ENCODE results near the gene NDUFV3. TPM values are rescaled to one million over a fixed set of nuclear protein-coding genes. Genes with fewer than 3 reads are reported as not detected.

Gene NDUFV3
- total RNA-seq, 6 experiments from 2014 or later: 18.9 to 39.1 (median 23.6) TPM

- intact Hi-C loops (cut with DNase I): no loop called here
- ATAC-seq: peak in 1 of 4 donors; percentile 2
- Histone ChIP-seq H3K9me3 (no peaks in the 10 kb centered on the region), H3K27me3 (no peaks in the 10 kb centered on the region), H3K4me3 (no peak overlapping the region), H3K27ac (no peak overlapping the region), H3K36me3 (peaks cover 0 to 29% (median 10%) of the 10 kb centered on the region in 4 donors), H3K4me1 (peaks cover 0 to 7% (median 0%) of the 10 kb centered on the region in 4 donors)
- no peak for DNase-seq
- TF ChIP-seq CTCF (IDR thresholded peaks at IDR 0.05) (no peak), POLR2A (IDR thresholded peaks at IDR 0.05) (no peak)
- 93% methylated on average over 10 of the region's 21 CpGs for WGBS (ENCODE audit: insufficient coverage, low coverage, low lambda C conversion rate, missing lambda C conversion rate)
Observed at GRCh38 chr21:42862774-42863503, 30.2 kb upstream of the NDUFV3 start.

GRCh38 chr21:42863504-42863870 is 29.6 kb upstream of the NDUFV3 start:
- intact Hi-C loops (cut with DNase I): no loop called here
- Histone ChIP-seq H3K4me3 (no peak overlapping the region), H3K36me3 (peaks cover 0 to 35% (median 8%) of the 10 kb centered on the region in 4 donors), H3K27ac (no peak overlapping the region), H3K9me3 (no peaks in the 10 kb centered on the region), H3K27me3 (no peaks in the 10 kb centered on the region), H3K4me1 (peaks cover 0 to 7% (median 0%) of the 10 kb centered on the region in 4 donors)
- WGBS (ENCODE audit: insufficient coverage, low coverage, low lambda C conversion rate, missing lambda C conversion rate): 47% methylated on average over 9 of the region's 13 CpGs
- TF ChIP-seq CTCF (IDR thresholded peaks at IDR 0.05): no peak
- no peak for TF ChIP-seq POLR2A (IDR thresholded peaks at IDR 0.05)
- peak; percentile 19 to 56 (median 27) for ATAC-seq
- no peak for DNase-seq

GRCh38 chr21:42864286-42864685 is 28.8 kb upstream of the NDUFV3 start:
- H3K27me3 ChIP-seq: no peaks in the 10 kb centered on the region
- peaks cover 0 to 35% (median 10%) of the 10 kb centered on the region in 4 donors for H3K36me3 ChIP-seq
- H3K27ac ChIP-seq: no peak overlapping the region
- peaks cover 0 to 7% (median 0%) of the 10 kb centered on the region in 4 donors for H3K4me1 ChIP-seq
- H3K9me3 ChIP-seq: no peaks in the 10 kb centered on the region
- peak in 1 of 4 donors; percentile 7 for ATAC-seq
- no peak for DNase-seq
- intact Hi-C loops (cut with DNase I): no loop called here
- no peak overlapping the region for H3K4me3 ChIP-seq
- 33% methylated on average over 1 of the region's 14 CpGs for WGBS (ENCODE audit: insufficient coverage, low coverage, low lambda C conversion rate, missing lambda C conversion rate)
- no peak for TF ChIP-seq POLR2A (IDR thresholded peaks at IDR 0.05)
- no peak for TF ChIP-seq CTCF (IDR thresholded peaks at IDR 0.05)

- TF ChIP-seq CTCF (IDR thresholded peaks at IDR 0.05) (peak in 1 of 4 donors; percentile 14), POLR2A (IDR thresholded peaks at IDR 0.05) (no peak)
- intact Hi-C loops (cut with DNase I): no loop called here
- 87% methylated on average over 4 of the region's 26 CpGs for WGBS (ENCODE audit: insufficient coverage, low coverage, low lambda C conversion rate, missing lambda C conversion rate)
- H3K4me3 ChIP-seq: no peak overlapping the region
- H3K4me1 ChIP-seq: peaks cover 0 to 7% (median 0%) of the 10 kb centered on the region in 4 donors
- peak; percentile 6 to 76 (median 37) for ATAC-seq
- no peaks in the 10 kb centered on the region for H3K27me3 ChIP-seq
- H3K36me3 ChIP-seq: peaks cover 0 to 31% (median 10%) of the 10 kb centered on the region in 4 donors
- DNase-seq: peak in 2 of 3 donors; percentile 78 to 81
- no peaks in the 10 kb centered on the region for H3K9me3 ChIP-seq
- peak overlapping the region in 1 of 3 donors; percentile 8 for H3K27ac ChIP-seq
Observed at GRCh38 chr21:42864815-42865775, 28.0 kb upstream of the NDUFV3 start.
